GM12873 (cell line): Measurements from ENCODE around the gene CDCP2.

Experiments
- CTCF ChIP-seq: IDR thresholded peaks from 2 replicates; pipeline ENCODE4 v1.5.1; 2012; ENCODE audit warnings: low read depth, mild to moderate bottlenecking, moderate library complexity, low read length, control low read depth; ENCODE audit not compliant: insufficient read depth; ENCODE audit errors: missing control alignments

Gene CDCP2

GRCh38 chr1:54144366-54144765, 8.4 kb downstream of the CDCP2 start:
- TF ChIP-seq CTCF, result no peak

- no peak for TF ChIP-seq CTCF
Observed at GRCh38 chr1:54142146-54142900, 10.5 kb downstream of the CDCP2 start.

- TF ChIP-seq CTCF, result no peak
Observed at GRCh38 chr1:54139711-54140110, 13.1 kb downstream of the CDCP2 start.

GRCh38 chr1:54138994-54139393, 13.8 kb downstream of the CDCP2 start:
- no peak for TF ChIP-seq CTCF

- TF ChIP-seq CTCF, result no peak
Observed at GRCh38 chr1:54137534-54138061, 15.2 kb downstream of the CDCP2 start.

GRCh38 chr1:54136963-54137533, 15.8 kb downstream of the CDCP2 start:
- no peak for TF ChIP-seq CTCF

GRCh38 chr1:54136269-54136896, 16.4 kb downstream of the CDCP2 start:
- no peak for TF ChIP-seq CTCF
